Stimulated activated naive CD8-positive, alpha-beta T cell treated with anti-CD3 and anti-CD28 coated beads, Interleukin-15, Interleukin-2, amounts not matched to agents 100 ng/mL and 50 ng/mL, for 24 hours (primary cell): ENCODE results near the gene UNK.

Source experiments
- H3K27ac Mint-ChIP-seq: one replicate; pipeline ENCODE4 v1.8.0; 2021; ENCODE audit warnings: mild to moderate bottlenecking, mixed read lengths
- H3K27me3 Mint-ChIP-seq: one replicate; pipeline ENCODE4 v1.8.0; 2021; ENCODE audit warnings: mixed read lengths
- H3K36me3 Mint-ChIP-seq: one replicate; pipeline ENCODE4 v1.8.0; 2021; ENCODE audit warnings: low read depth, mixed read lengths
- H3K4me1 Mint-ChIP-seq: one replicate; pipeline ENCODE4 v1.8.0; 2021; ENCODE audit warnings: low read depth, mixed read lengths
- H3K4me3 Mint-ChIP-seq: one replicate; pipeline ENCODE4 v1.8.0; 2021; ENCODE audit warnings: mild to moderate bottlenecking, mixed read lengths
- H3K9me3 Mint-ChIP-seq: one replicate; pipeline ENCODE4 v1.8.0; 2021; ENCODE audit warnings: mixed read lengths

Gene UNK

GRCh38 chr17:75834279-75834920 is 49.8 kb downstream of the UNK start:
- peaks cover 34% of the 10 kb centered on the region for H3K4me1 Mint-ChIP-seq
- H3K36me3 Mint-ChIP-seq = peaks cover 41% of the 10 kb centered on the region
- no peak overlapping the region for H3K4me3 Mint-ChIP-seq
- peak overlapping the region; percentile 52 for H3K27ac Mint-ChIP-seq
- H3K9me3 Mint-ChIP-seq = no peaks in the 10 kb centered on the region
- no peaks in the 10 kb centered on the region for H3K27me3 Mint-ChIP-seq

- Mint-ChIP-seq H3K27ac (no peak overlapping the region), H3K4me1 (peaks cover 34% of the 10 kb centered on the region), H3K4me3 (no peak overlapping the region), H3K36me3 (peaks cover 41% of the 10 kb centered on the region), H3K27me3 (no peaks in the 10 kb centered on the region), H3K9me3 (no peaks in the 10 kb centered on the region)
Measured at GRCh38 chr17:75834928-75835653, 50.5 kb downstream of the UNK start.

- Mint-ChIP-seq H3K4me3 (no peak overlapping the region), H3K9me3 (no peaks in the 10 kb centered on the region), H3K36me3 (peaks cover 41% of the 10 kb centered on the region), H3K27ac (no peak overlapping the region), H3K4me1 (peaks cover 34% of the 10 kb centered on the region), H3K27me3 (no peaks in the 10 kb centered on the region)
Measured at GRCh38 chr17:75835654-75835987, 51.0 kb downstream of the UNK start.

- H3K27ac Mint-ChIP-seq = no peak overlapping the region
- H3K9me3 Mint-ChIP-seq = no peaks in the 10 kb centered on the region
- H3K36me3 Mint-ChIP-seq = peaks cover 41% of the 10 kb centered on the region
- H3K4me3 Mint-ChIP-seq = no peak overlapping the region
- peaks cover 34% of the 10 kb centered on the region for H3K4me1 Mint-ChIP-seq
- H3K27me3 Mint-ChIP-seq = no peaks in the 10 kb centered on the region
Measured at GRCh38 chr17:75836605-75837004, 52.0 kb downstream of the UNK start.

- Mint-ChIP-seq H3K27ac (no peak overlapping the region), H3K36me3 (peaks cover 39% of the 10 kb centered on the region), H3K9me3 (no peaks in the 10 kb centered on the region)
Measured at GRCh38 chr17:75837899-75838298, 53.3 kb downstream of the UNK start.

GRCh38 chr17:75838410-75838809 is 53.8 kb downstream of the UNK start:
- no peaks in the 10 kb centered on the region for H3K9me3 Mint-ChIP-seq
- peaks cover 34% of the 10 kb centered on the region for H3K36me3 Mint-ChIP-seq
- peak overlapping the region; percentile 45 for H3K27ac Mint-ChIP-seq
- no peak overlapping the region for H3K4me3 Mint-ChIP-seq
- no peaks in the 10 kb centered on the region for H3K27me3 Mint-ChIP-seq
- peaks cover 22% of the 10 kb centered on the region for H3K4me1 Mint-ChIP-seq

More at GRCh38 chr17:75837899-75838298, 53.3 kb downstream of the UNK start:
- Mint-ChIP-seq H3K4me3 (no peak overlapping the region), H3K27me3 (no peaks in the 10 kb centered on the region), H3K4me1 (peaks cover 27% of the 10 kb centered on the region)

- Mint-ChIP-seq H3K36me3 (peaks cover 20% of the 10 kb centered on the region), H3K9me3 (no peaks in the 10 kb centered on the region), H3K4me1 (peaks cover 10% of the 10 kb centered on the region), H3K27ac (no peak overlapping the region), H3K27me3 (no peaks in the 10 kb centered on the region), H3K4me3 (no peak overlapping the region)
Measured at GRCh38 chr17:75839942-75840798, 55.6 kb downstream of the UNK start.

GRCh38 chr17:75840799-75841164 is 56.2 kb downstream of the UNK start:
- no peak overlapping the region for H3K27ac Mint-ChIP-seq
- H3K27me3 Mint-ChIP-seq = no peaks in the 10 kb centered on the region
- peaks cover 16% of the 10 kb centered on the region for H3K4me1 Mint-ChIP-seq
- peaks cover 20% of the 10 kb centered on the region for H3K36me3 Mint-ChIP-seq
- no peak overlapping the region for H3K4me3 Mint-ChIP-seq
- H3K9me3 Mint-ChIP-seq = no peaks in the 10 kb centered on the region

- Mint-ChIP-seq H3K4me3 (peak overlapping the region; percentile 94), H3K9me3 (no peaks in the 10 kb centered on the region), H3K27ac (peak overlapping the region; percentile 74), H3K4me1 (peaks cover 17% of the 10 kb centered on the region), H3K36me3 (peaks cover 15% of the 10 kb centered on the region), H3K27me3 (no peaks in the 10 kb centered on the region)
Measured at GRCh38 chr17:75842411-75842810, 57.8 kb downstream of the UNK start.

GRCh38 chr17:75842963-75843576 is 58.5 kb downstream of the UNK start:
- Mint-ChIP-seq H3K27ac (peak overlapping the region; percentile 88), H3K36me3 (peaks cover 9% of the 10 kb centered on the region), H3K4me1 (peaks cover 14% of the 10 kb centered on the region), H3K9me3 (no peaks in the 10 kb centered on the region), H3K4me3 (peak overlapping the region; percentile 94), H3K27me3 (no peaks in the 10 kb centered on the region)

- Mint-ChIP-seq H3K27me3 (no peaks in the 10 kb centered on the region), H3K9me3 (no peaks in the 10 kb centered on the region), H3K27ac (peak within 1 kb of the TSS; percentile 88), H3K36me3 (peaks cover 13% of the 10 kb centered on the region), H3K4me3 (peak within 1 kb of the TSS; percentile 94), H3K4me1 (peaks cover 14% of the 10 kb centered on the region)
Measured at GRCh38 chr17:75843577-75844529, 59.2 kb downstream of the UNK start, which contains the start of gene UNC13D. Gene UNC13D (minus strand): TSS chr17:75844404. CDS start chr17:75844337, 67 bp downstream.

- Mint-ChIP-seq H3K27me3 (no peaks in the 10 kb centered on the region), H3K27ac (peak overlapping the region; percentile 87), H3K36me3 (peaks cover 10% of the 10 kb centered on the region), H3K9me3 (no peaks in the 10 kb centered on the region), H3K4me1 (peaks cover 14% of the 10 kb centered on the region), H3K4me3 (peak overlapping the region; percentile 94)
Measured at GRCh38 chr17:75844530-75845057, 60.0 kb downstream of the UNK start.

GRCh38 chr17:75845058-75845711 is 60.6 kb downstream of the UNK start:
- Mint-ChIP-seq H3K27me3 (no peaks in the 10 kb centered on the region), H3K36me3 (peaks cover 8% of the 10 kb centered on the region), H3K9me3 (no peaks in the 10 kb centered on the region), H3K4me3 (peak overlapping the region; percentile 66), H3K4me1 (peaks cover 14% of the 10 kb centered on the region), H3K27ac (peak overlapping the region; percentile 80)
